NCI-H460 (cell line): ENCODE results near the gene GDF11. TPM values are rescaled to one million over a fixed set of nuclear protein-coding genes. Genes with fewer than 3 reads are reported as not detected.
A peak's percentile ranks its signal among the peaks of the same experiment; 100 is the strongest.

Experiments used
- DNase-seq: peaks from one replicate; pipeline ENCODE4 v3.0.0-alpha.2; 2016; ENCODE audit warnings: low read depth; ENCODE audit errors: extremely low read depth
- polyA plus RNA-seq: library from polyadenylated mRNA; depleted of rRNA; stranded (reverse); fragments of >200 nt; gene quantifications from 2 replicates; pipeline ENCODE4 v1.2.3, GENCODE V29; 2014; cell fraction: nucleus; rRNA removed
- total RNA-seq: library from RNA; depleted of rRNA; stranded (reverse); fragments of >200 nt; shearing (Covaris generic); gene quantifications from 2 replicates; pipeline ENCODE4 v1.2.3, GENCODE V29; 2014; rRNA removed

GDF11 gene
- 1.0 and 2.0 TPM in 2 replicates for total RNA-seq
- polyA plus RNA-seq = 3.7 and 6.6 TPM in 2 replicates

DNA sequence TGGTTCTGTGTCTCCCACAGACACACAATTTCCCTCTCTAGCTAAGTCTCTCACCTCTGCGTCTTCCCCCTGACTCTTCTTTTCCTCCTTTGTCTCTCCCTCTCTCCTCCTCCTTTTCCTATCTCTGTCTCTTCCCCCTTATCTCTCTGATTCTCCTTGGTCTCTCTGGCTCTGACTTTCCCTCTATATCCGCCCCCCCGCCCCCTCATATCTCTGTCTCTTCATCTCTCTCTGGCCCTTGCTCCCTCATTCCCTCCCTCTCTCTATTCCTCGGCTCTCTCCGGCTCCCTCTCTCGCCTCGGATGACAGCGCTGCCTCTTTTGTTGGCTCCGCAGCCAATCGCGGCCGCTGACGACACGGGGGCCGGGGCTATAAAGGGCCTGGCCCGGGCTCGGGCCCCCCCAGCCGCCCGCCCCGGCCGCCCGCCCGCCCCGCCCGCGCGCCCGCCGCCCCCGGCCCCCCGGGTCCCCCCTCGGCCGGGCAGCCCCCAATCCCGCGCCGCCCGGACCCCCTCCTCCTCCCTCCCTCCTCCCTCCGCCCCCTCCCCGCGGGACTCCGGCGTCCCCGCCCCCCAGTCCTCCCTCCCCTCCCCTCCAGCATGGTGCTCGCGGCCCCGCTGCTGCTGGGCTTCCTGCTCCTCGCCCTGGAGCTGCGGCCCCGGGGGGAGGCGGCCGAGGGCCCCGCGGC, at the start of gene GDF11:
GDF11 (plus strand) TSS at position 404 of the 687 bp plus-strand sequence; CDS start at position 599, 195 bp downstream.
- peak; percentile 69 for DNase-seq

DNA sequence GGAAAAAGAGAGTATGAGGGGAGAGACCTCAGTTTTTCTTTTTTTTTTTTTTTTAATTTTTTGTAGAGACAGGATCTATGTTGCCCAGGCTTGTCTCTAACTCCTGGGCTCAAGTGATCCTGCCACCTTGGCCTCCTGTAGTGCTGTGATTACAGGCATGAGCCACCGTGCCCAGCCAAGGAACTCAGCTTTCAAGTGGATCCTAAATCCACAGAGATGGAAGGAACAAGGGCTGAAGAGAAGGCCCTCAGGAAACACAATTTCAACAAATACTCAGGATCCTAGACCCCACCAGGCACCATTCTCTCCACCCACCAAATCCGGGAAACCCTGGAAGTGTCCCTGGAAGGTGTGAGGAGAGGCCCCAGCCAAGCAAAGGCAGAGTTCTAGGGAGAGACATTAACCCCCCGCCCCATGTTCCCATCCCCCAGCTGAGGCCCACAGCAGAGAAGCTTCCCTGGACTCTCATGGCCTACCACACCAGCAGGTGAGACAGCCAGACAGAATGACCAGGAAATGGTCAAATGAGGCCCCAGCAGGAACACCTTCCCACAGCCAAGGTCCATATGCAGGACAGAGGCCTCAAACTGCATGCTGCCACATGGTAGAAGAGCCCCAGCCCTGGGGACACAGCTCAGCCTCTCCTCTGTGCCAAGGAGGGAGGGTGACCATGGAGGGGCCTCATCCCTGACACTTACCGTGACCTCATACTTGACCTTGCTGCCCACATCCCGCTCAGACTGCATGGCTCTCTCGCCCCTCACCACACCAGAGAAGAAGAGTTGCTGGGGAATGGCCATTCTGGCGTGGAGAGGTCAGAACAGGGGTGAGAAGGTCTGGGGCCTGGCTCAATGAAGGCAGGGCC, 49.4 kb upstream of the GDF11 start:
- DNase-seq = no peak

DNA sequence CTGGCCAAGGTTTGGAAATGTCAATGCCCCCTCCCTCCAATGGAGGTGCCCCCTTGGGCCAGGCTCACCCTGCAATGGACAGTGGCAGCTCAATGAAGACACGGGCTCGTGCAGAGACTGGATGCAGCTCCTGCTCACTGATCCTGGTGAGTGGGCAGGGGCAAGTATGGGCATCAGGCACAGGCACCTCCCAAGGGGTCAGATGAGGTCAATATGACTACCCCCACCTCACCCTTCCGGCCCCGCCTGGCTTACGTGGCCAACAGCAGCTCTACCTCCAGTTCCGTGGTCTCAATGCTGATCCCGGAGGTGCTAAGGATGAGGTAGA, 48.8 kb upstream of the GDF11 start:
- no peak for DNase-seq

DNA sequence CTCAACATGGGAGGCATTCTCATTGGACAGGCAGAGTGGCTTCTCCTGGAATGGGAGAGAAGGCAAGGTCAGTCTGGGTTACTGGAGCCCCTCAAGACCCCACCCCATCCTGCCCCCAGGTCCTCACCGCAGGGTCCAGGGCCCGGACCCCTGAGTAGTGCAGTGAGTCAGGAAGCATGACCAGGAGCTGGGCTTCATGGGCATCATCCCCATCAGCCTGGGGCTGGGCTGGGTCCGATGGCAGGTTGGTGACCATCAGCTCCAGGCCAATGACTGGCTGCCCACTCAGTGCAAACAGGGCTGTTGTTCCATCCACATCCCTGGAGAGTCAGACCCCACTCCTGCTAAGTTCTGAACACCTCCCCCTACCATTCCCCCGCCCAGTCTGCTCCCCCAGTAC, 48.3 kb upstream of the GDF11 start:
- DNase-seq = no peak

DNA sequence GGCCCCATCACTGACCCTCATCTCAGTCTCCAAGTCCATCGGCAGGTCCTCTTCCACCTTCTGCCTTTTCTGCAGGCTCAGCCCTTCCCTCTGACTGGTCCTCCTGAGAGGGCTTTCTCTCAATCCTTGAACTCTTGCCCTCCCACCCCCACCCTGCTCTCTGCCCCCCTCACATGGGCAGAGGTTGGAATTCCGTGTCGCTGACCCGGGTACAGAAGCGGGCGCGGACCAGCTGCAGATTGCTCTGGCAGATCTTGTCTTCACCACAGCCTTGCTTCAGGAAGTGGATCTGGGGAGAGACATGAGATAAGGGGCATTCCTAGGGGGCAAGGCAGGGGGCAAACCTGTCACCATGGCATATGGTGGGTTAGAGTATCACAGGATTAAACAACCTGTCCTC, 47.6 kb upstream of the GDF11 start:
- no peak for DNase-seq

DNA sequence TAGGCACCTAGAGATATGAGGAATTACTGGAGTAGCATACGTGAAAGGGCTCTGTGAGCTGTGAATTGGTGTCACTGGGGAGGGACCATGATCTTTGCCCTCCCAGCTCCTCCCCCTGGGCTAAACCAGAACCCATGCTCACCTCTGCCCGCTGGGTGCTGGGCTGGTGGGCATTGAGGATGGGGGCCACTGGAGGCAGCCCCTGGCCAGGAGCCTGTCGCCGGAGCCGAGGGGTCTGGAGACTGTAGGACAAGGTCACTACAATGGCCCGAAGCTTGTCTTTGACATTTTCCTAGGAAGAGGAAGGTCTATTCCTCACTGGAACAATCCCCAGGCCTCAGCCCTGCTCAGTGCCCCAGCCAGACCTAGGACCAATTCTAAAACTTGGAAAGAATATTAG, 46.8 kb upstream of the GDF11 start:
- DNase-seq = no peak

DNA sequence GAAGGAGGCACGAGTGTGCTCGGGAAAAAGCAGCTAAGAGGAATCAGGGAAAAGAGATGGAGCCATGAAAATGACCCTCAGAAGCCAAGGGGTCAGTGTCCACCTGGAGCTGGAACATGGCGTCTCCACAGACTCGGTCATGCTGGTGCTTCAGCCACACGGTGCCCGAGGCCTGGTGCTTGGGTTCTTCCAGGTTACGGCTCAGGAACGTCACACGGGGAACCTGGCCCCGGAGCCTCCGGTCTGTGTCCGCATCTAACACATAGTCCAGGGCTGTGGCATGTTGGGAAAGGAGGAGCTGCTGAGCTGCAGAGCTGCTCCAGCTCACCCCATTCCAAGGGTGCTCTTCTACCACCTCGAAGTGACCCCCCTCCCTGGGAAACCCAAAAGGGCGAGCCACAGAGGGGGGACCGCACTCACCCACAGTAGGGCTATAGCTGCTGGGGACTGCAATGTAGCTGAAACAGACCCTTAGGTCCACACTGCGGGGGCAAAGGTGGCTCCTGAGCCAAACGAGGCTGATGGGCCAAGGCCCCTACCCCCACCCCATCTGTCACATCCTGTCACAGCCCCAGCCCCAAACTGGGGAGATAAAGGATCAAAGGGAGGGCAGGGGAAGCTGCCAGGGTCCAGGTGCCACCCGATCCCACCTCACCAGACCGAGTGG, 46.0 kb upstream of the GDF11 start:
- no peak for DNase-seq

DNA sequence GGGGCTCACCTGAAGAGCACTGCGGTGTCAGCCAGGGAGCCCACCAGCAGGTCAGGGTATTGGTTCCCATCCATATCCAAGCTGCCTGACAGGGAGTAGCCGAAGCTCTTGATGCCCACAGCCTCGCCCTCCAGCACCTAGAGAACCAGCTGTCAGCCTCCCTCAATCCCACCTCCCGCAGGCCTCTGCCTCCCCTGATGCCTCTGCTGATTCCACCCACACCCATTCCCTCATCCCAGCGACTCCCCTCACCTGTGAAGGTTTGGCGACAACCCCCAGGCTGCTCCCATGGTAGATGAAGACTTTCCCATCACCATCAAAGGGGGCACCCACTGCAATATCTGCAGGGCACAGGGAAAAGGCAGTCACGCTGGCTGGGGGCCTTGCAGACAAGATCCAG, 45.2 kb upstream of the GDF11 start:
- DNase-seq = no peak

DNA sequence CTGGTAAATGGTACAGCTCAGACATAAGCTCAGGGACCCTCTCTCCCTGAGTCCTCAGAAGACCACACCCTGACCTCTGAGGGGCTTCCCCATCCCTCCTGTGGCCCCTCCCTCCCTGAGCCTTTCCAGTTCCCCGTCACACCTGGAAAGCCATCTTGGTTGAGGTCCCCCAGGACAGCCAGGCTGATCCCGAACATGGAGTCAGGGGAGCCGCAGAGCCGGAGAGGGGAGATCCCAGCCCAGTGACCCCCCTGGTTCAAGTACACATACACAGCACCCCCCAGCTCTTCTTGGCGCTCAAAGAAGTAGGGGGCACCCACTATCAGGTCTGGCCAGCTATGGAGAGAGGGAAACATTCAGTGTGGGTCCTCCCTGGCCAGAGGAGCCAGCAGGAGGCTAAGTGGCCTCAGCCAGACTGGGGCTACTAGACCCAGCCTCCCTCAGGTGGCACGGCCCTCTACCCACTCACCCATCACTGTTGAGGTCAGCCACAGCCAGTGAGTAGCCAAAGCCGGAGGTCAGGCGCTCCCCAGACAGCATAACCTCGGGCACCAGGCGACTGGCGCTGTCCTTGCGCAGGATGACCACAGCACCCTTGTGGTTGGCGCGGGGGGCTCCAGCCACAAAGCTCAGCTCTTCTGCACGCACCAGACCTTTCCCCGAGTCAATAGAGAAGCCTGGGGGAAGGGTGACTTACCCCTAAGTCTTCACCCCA, 44.5 kb upstream of the GDF11 start:
- no peak for DNase-seq

DNA sequence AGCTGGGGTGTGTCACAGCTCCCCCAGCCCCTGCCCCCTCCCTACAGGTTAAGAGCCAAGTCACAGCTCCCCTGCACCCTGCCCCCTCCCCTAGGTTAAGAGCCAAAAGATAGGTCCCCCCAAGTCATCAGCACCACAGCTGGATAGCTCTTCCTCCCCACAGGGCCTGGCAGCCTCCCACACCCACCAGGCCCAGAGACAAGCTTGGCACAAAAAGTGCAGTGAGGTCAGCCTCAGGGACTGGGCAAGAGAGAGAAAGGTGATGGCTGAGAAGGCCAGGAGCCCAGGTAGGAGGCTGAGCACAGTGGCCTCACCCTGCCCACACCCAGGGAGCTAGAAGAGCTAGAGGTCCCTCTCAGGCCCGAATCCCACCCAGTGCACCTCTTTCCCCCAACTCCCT, 44.0 kb upstream of the GDF11 start:
- DNase-seq = no peak

DNA sequence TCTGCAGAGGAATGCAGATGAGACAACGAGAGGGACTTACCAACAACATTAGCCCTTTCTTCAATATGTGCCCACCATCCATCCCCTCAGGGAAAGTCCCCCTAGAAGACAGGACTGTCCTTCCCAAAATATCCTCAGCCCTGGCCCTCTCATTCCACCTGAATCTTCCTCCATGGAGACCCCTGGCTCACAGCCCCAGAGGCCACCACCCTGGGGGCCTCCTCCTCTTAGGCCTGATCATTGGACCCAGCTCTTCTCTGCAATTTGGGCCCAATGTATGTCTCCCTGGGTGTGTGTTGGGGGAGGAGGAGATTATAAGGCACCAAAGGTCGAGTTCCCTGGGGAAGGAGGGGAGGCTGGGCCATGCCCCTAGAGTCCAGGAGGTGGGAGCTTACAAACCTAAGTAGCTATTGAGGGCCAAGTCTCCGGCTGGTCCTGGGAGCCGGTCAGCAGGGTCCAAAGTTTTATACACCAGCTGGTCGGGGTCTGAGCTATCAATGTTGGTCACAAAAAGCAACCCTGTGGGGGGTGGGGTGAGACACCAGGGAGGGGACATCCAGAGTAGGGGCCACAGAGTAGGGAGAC, 43.4 kb upstream of the GDF11 start:
- no peak for DNase-seq

DNA sequence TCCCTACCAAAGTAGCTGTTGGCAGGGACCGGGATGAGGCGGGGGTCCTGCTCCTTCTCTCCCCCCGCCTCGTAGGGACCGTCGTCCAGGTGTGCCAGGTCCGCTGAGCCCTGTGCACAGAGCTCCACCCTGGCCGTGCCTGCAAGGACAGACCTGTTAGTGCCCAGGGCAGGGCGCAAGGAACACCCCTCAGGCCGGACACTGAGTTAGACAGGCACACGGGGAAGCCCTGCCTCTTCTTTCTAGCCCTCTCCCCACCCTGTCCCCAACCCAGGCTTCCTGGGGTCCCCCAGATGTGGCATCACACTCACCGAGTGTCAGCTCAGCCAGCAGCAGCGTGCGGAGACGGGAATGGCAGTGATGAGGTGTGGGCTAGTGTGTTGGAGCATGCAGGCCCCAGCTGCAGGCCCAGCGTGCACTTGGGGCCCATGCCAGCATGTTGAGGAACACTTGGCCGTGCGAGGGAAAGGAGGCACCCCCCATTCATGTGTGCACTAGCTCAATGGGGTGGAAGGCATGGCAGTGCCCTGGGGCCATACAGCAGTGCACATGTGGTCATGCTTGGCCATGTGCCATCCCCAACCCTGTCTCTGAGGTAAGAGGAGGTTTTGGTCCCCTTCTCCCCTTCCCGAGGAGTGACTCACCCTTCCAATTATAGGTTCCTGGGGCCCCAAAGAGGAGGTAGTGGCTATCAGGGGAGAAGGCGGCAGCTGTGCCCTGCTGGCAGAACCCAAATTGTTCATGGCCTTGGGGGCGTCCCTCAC, 42.5 kb upstream of the GDF11 start:
- no peak for DNase-seq

DNA sequence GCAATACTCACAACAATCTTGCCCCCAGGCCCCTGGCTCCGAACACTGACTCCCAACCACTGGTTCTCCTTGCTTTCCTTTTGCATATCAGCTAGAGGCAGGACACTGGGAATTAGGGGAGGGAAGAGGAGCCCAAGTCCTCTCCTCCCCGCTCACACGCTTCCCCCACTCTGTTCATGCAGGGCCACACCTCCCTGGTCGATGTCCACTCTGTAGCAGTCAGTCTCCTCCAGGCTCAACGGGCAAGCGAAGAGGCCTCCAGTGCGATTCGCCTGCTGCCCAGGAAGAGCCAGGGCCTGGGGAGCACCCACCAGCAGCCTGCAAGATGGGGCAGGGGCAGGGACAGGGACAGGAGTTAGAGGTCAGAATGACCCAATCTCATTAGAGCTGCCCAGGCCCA, 40.1 kb upstream of the GDF11 start:
- no peak for DNase-seq

DNA sequence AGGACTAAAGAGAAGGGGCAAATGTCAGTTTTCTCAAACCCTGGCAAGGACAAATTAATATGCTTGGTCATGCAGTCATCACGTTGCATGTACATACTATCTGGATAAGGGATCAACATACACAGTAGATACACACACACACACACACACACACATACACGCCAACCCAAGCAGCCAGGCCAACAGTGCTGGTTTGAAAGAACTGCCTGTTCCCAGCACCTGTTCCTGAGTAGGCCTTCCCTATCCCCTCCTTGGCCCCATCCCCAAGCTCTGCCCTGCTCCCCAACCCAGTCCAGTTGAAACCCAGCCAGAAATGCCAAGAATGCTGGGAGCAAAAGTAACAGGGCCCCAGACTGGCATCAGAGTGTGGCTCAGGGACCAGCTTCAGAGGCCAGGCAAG, 39.6 kb upstream of the GDF11 start:
- DNase-seq = no peak

DNA sequence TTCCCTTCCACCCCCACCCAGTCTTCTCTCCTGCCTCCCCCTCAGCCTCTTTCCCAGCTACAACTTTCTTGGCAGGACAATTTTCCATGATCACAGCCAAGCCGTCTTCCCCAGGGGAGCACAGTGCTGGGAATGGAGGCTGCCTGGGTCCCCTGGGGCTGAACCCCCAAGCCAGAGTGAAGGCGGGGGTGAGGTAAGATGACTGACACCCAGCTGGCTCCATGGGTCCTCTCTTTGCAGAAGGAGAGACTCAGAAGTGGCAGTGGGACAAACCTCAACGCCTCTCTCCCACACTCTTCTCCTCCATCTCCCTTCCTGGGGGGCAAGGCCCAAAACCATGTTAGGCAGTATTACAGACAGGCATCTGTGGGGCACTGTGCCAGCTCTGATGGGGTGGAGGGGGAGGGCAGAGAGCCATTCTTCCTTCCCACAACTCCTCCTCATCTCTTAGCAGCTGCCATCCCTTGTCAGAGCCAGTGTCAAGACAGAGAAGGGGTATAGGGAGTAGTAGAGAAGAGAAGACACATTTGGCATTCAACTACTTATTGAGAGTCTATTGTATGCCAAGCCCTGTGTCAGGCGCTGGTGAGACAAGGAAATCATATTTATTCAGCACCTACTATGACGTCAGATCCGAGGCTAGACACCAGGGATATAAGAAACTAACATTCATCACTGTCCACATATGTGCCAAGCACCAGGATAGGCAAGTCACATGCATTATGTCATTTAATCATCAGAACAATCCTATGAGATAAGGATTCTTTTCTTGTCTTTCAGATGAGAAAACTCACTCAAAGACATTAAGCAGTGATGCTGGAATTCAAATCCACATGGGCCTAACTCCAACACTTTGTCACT, 38.8 kb upstream of the GDF11 start:
- DNase-seq = no peak

DNA sequence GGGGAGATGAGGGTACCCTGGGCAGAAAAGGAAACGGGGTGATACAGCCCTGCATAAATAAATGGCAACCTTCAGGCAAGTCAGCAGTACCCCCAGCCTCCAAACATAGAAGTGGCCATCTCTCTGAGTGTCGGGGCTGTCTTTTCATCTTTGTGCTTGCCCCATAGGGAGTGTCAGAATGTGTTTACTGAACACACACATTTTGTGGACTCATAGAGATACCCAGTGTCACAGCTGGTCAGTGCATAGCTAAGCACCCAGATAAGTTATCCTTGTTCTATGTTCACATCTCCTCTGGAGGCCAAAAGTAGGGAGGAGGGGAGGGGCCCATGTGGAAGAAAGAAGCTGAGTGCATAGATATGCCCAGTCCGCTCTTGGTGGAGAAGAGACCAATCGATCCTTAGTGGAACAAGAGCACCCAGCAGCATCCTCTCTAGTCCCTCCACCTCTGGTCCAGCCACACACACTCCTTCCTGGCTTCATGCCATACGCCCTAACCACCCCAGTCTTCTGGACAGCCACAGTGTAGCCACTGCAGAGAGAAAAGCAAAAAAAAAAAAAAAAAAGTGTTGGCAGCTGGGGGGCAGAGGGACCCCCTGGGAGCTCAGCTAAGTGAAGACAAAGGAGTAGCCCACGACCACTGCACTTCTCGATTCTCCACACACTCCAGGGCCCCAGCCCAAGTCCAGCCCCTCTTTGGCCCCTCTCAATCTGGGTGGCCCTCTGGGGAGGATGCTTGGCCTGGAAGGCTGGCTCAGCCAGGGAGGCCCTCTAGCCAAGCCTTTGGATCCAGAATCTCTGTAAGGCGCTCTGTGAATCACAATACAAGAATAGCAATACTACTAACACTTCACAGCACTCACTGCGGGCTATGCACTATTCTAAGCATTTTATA, 37.9 kb upstream of the GDF11 start:
- no peak for DNase-seq

DNA sequence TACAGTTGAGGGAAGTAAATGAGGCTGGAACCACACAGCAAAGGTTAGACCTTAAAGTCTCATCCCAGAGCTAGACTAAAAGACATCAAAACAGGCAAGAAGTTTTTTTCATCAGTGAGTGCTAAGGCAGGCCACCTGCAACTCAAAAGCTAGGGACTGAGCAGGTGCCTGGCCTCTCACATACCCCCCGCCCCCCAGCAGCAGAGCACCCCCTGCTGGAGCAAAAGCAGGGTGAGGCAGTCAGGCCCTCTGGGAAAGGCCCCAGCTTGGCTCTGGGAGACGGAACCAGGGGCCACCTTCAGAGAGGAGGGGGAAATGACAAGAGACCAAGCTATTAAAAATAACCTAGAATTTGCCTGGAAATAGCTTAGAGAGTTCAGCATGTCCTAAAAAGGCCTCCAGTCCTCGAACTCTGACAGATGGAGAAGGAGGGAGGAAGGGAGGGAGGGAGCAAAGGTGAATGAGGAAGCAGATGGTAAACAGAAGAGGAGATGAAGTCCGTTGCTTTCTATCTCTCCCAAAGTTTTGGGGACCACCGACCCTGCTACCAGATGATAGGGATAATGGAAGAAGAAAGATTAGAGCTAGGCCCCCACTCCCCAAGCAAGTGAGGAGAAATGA, 37.0 kb upstream of the GDF11 start:
- DNase-seq = no peak
